ENCODE results near the gene EVC2.
A peak's percentile ranks its signal among the peaks of the same experiment; 100 is the strongest.

Gene EVC2

DNA sequence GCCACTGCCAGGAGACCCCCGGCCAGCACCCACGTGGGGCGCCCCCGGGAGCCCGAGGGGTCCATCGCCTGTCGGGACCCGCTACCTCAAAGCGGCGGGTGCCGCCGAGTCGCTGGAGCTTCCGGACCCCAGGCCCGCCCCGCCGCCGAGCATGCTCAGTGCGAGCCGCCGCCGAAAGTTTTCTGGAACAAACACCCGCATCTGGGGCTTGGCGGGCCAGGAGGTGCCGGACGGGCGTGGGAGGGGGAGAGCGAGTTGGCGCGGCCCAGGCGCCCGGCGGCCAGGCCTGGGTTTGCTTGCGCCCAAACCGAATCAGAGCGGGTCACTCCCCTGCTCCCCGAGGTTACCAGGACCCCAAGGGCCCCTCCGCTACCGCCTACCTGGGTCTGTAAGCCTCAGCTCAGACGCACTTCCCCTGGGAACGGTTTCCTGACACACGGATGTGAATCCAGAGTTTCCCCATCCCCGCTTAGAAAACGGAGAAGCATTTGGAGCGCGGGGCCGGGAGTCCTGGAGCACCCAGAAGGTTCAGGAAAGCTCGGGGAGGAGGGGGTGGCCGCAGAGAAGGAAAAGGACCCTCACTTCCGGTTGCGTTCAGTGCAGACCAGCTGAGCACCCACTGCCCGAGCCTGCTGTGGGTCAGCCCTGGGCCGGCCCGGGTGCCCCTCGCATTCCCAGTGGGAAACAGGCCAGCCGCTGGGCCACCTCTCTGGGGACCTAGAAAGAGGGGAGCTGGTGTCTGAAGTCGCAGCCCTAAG, at the start of gene EVC2:
Gene EVC2 (minus strand): TSS at position 111 of the 758 bp plus-strand sequence. CDS start 46 bp downstream, at position 65.
- POLR2A ChIA-PET (ENCODE audit: low non-redundant PET) = no interaction called here
- peak; percentile 12 for DNase-seq (ENCODE audit: low spot score)
- peak within 1 kb of the TSS; percentile 87 for H3K27ac ChIP-seq
- no peak for TF ChIP-seq CTCF (conservative IDR thresholded peaks at IDR 0.05; ENCODE audit: low read depth)
- CTCF ChIA-PET = interaction anchor here (0.6 kb wide), 1 partner anchor 532 kb away, joined by 3 read pairs; no protein-coding TSS in a partner anchor

GRCh38 chr4:5757954-5758353, 49.6 kb upstream of the EVC2 start:
- POLR2A ChIA-PET (ENCODE audit: low non-redundant PET) = no interaction called here
- DNase-seq (ENCODE audit: low spot score) = no peak
- CTCF ChIA-PET = interaction anchor here (0.7 kb wide), 1 partner anchor 23 kb away, joined by 3 read pairs; no protein-coding TSS in a partner anchor
- no peak for TF ChIP-seq CTCF (conservative IDR thresholded peaks at IDR 0.05; ENCODE audit: low read depth)
- peak overlapping the region; percentile 94 for H3K27ac ChIP-seq

- no peak for TF ChIP-seq CTCF (conservative IDR thresholded peaks at IDR 0.05; ENCODE audit: low read depth)
- H3K27ac ChIP-seq = peak overlapping the region; percentile 94
- ChIA-PET CTCF (interaction anchor here (0.7 kb wide), 1 partner anchor 22 kb away, joined by 3 read pairs; no protein-coding TSS in a partner anchor), POLR2A (ENCODE audit: low non-redundant PET) (no interaction called here)
- no peak for DNase-seq (ENCODE audit: low spot score)
Measured at GRCh38 chr4:5757536-5757935, 49.2 kb upstream of the EVC2 start.

GRCh38 chr4:5757091-5757490, 48.7 kb upstream of the EVC2 start:
- CTCF ChIA-PET = interaction anchor here (0.7 kb wide), 1 partner anchor 22 kb away, joined by 3 read pairs; no protein-coding TSS in a partner anchor
- no peak for DNase-seq (ENCODE audit: low spot score)
- POLR2A ChIA-PET (ENCODE audit: low non-redundant PET) = no interaction called here
- no peak for TF ChIP-seq CTCF (conservative IDR thresholded peaks at IDR 0.05; ENCODE audit: low read depth)
- H3K27ac ChIP-seq = peak overlapping the region; percentile 94

GRCh38 chr4:5756271-5756670, 47.9 kb upstream of the EVC2 start:
- TF ChIP-seq CTCF (conservative IDR thresholded peaks at IDR 0.05; ENCODE audit: low read depth) = no peak
- H3K27ac ChIP-seq = peak overlapping the region; percentile 94
- ChIA-PET CTCF (no interaction called here), POLR2A (ENCODE audit: low non-redundant PET) (no interaction called here)
- no peak for DNase-seq (ENCODE audit: low spot score)

DNA sequence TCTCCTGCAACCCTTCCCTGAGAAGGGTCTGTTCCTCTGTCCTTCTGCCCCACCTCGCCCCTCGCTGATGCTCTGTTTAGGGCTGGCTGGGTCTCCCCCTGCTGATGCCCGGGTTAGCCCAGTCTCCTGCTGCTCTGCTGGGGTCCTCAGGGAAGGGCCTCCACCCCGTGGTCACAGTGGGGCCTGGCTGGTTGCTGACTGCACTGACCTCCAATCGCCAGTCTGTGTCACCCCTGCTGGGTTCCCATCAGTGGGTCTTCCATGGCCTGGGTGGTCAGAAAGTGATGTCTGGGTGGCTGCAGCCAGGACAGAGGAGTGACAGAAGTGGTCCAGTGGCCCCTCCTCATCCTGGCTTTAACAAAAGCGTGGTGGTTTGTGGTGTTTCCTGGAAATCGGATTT, 47.3 kb upstream of the EVC2 start:
- CTCF ChIA-PET = no interaction called here
- TF ChIP-seq CTCF (conservative IDR thresholded peaks at IDR 0.05; ENCODE audit: low read depth) = no peak
- POLR2A ChIA-PET (ENCODE audit: low non-redundant PET) = no interaction called here
- peak overlapping the region; percentile 94 for H3K27ac ChIP-seq
- no peak for DNase-seq (ENCODE audit: low spot score)
